Psoas muscle (tissue), 8 donors: ENCODE data around the gene ATP8A2. TPM values are rescaled to one million over a fixed set of nuclear protein-coding genes. Genes with fewer than 3 reads are reported as not detected.
A peak's percentile ranks its signal among the peaks of the same experiment; 100 is the strongest.

ENCODE experiments used
- ATAC-seq, 4 donors: fragments of 200-7000 bp; cut with Tn5 transposase; one replicate each; pipeline ENCODE4 v1.9.1; 2020; ENCODE audit warnings: moderate library complexity in 3 of 4, mild to moderate bottlenecking in 2 of 4
- DNase-seq, 2 donors: peaks; one replicate each; pipeline ENCODE4 v3.0.0-alpha.2; 2020
- H3K27ac ChIP-seq: fragments of 200-600 bp; one replicate; pipeline ENCODE4 v1.8.0; 2022
- H3K27me3 ChIP-seq, 3 donors: fragments of 200-600 bp in 1 of 3; one replicate each; pipeline versions ENCODE4 v1.6.1 to v1.8.0; 2013 to 2022; ENCODE audit warnings: low read length in 2 of 3, mild to moderate bottlenecking in 2 of 3, moderate library complexity in 1 of 3; ENCODE audit not compliant: insufficient read depth in 3 of 3
- H3K36me3 ChIP-seq, 2 donors: fragments of 200-600 bp in 1 of 2; one replicate each; pipeline versions ENCODE4 v1.6.1 to v1.8.0; 2013 to 2022; ENCODE audit warnings: low read depth in 1 of 2, mild to moderate bottlenecking in 1 of 2, moderate library complexity in 1 of 2; ENCODE audit not compliant: insufficient read depth in 1 of 2
- H3K4me1 ChIP-seq: fragments of 200-600 bp; one replicate; pipeline ENCODE4 v1.8.0; 2022
- H3K4me3 ChIP-seq: fragments of 200-600 bp; one replicate; pipeline ENCODE4 v1.8.0; 2022; ENCODE audit warnings: mild to moderate bottlenecking
- H3K9me3 ChIP-seq: fragments of 200-600 bp; one replicate; pipeline ENCODE4 v1.8.0; 2022
- WGBS, 3 donors: extraction: QIAGEN DNeasy Blood & Tissue Kit; methylation state at CpG; one replicate each; pipeline versions ENCODE4 v1.1.6 to v1.1.7; 2013; 5-methylcytosine and 5-hydroxymethylcytosine counted together
- intact Hi-C, 2 donors: fragments of 100-400 bp; cut with DNase I; formaldehyde crosslinking; loops; one replicate each; pipeline versions ENCODE4 v1.11.0 to v1.14.2; 2022
- polyA plus RNA-seq, 3 donors: library from polyadenylated mRNA; stranded (reverse); fragments of 200-250 nt; gene quantifications; one replicate each; pipeline ENCODE4 v1.2.3, GENCODE V29; 2013
- total RNA-seq, 4 donors: library from RNA; stranded (reverse); fragmentation: NEBNext Ultra II Directional in 2 of 4; extraction: Animal tissue kit (Norgen Biotek cat#: 25700) in 2 of 4; gene quantifications; one replicate each; pipeline versions ENCODE4 v1.2.1 to v1.2.4, GENCODE V29; 2021 to 2023
- TF ChIP-seq, protein P1 (sequence below): fragments of 200-600 bp; IDR thresholded peaks from one replicate; pipeline ENCODE4 v1.8.0; 2022; ENCODE audit warnings: antibody characterized with exemption
- donor health status: healthy with polysubstance abuse.
- donor health status: DM: no; HTN: no; CAD: no; lungs with moderate emphysema.
- donor health status: Bipolar disorder and iron deficiency.
- donor health status: healthy.
- donor health status: DM: yes; HTN: yes; CAD: no.
- donor health status: DM: no; HTN: no; CAD: no.
- donor health status: DM: no; HTN: no; CAD: no.
- donor health status: DM: yes; HTN: yes; CAD: no.

The ATP8A2 gene
- total and polyA plus RNA-seq, 7 donors: 0.02 to 0.22 (median 0.04) TPM; not detected in 2

DNA sequence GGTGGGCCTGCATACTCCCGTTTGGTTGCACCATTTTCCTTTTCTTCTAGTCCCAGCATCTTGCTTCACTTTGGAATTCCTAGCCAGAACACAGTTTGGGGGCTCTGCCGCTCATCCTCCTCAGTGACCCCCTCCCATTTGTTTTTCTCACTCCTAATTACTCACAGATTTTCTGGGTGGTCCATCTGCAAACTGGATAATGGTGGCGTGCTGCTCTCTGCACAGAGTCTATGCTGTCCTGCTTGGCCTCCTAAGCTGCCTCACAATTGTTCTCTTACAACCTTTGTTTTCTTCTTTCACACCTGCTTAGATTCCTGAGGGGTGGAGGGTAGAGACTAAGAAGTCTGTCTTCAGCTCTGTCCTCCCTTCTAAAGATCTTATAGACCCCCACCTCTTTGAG lies 599.3 kb downstream of the ATP8A2 start:
- Histone ChIP-seq H3K4me1 (peaks cover 9% of the 10 kb centered on the region), H3K9me3 (no peaks in the 10 kb centered on the region), H3K27ac (no peak overlapping the region), H3K27me3 (no peaks in the 10 kb centered on the region), H3K36me3 (no peaks in the 10 kb centered on the region), H3K4me3 (no peak overlapping the region)
- TF ChIP-seq, protein P1, sequence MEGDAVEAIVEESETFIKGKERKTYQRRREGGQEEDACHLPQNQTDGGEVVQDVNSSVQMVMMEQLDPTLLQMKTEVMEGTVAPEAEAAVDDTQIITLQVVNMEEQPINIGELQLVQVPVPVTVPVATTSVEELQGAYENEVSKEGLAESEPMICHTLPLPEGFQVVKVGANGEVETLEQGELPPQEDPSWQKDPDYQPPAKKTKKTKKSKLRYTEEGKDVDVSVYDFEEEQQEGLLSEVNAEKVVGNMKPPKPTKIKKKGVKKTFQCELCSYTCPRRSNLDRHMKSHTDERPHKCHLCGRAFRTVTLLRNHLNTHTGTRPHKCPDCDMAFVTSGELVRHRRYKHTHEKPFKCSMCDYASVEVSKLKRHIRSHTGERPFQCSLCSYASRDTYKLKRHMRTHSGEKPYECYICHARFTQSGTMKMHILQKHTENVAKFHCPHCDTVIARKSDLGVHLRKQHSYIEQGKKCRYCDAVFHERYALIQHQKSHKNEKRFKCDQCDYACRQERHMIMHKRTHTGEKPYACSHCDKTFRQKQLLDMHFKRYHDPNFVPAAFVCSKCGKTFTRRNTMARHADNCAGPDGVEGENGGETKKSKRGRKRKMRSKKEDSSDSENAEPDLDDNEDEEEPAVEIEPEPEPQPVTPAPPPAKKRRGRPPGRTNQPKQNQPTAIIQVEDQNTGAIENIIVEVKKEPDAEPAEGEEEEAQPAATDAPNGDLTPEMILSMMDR: no peak
- DNase-seq (no peak), ATAC-seq (no peak)
- 87 to 92% (median 90%) methylated on average over 3 of the region's 3 CpGs for WGBS, 3 donors
- intact Hi-C loops: loop anchor here in 1 of 2 donors (5.0 to 10.0 kb wide), 4 partner anchors 51 to 396 kb away; partner anchors contain the start of gene SHISA2

DNA sequence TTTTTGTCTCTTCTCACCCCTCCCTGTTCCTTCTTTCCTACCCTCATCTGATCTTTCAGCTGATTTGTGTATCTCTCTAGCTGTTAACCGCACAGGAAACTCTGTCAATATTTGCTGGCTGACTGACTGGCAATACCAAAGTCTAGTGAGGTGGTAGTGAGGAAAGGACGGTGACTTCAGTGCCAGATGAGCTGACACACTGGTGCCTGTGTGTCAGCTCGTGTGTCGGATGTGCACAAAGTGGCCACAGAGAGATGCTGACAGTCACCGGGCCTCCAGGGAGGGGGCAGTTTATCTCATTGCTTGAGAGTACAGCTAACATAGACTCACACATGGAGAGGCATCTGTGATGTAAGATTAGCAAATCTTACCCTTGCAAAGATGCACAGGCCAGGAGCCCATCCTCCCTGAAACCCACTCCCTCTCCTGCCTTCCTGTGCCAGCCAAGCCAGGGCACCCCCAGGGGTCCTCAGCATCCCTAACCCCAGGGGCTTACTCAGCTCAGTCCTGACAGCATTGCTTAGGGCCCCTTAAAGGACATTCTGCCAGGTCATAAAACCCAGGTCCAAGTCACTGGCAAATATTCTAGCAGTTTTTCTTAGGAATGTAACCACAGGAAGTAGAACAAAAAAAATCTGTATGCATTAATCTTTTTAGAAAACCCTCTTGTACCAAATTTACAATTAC lies 599.8 kb downstream of the ATP8A2 start:
- Histone ChIP-seq H3K4me3 (no peak overlapping the region), H3K4me1 (peaks cover 9% of the 10 kb centered on the region), H3K9me3 (no peaks in the 10 kb centered on the region), H3K36me3 (no peaks in the 10 kb centered on the region), H3K27me3 (no peaks in the 10 kb centered on the region), H3K27ac (no peak overlapping the region)
- no peak for DNase-seq
- intact Hi-C loops: loop anchor here in 1 of 2 donors (5.0 to 10.0 kb wide), 4 partner anchors 51 to 397 kb away; partner anchors contain the start of gene SHISA2
- TF ChIP-seq, protein P1: no peak
- WGBS, 3 donors: 77 to 92% (median 82%) methylated on average over 5 of the region's 5 CpGs
- ATAC-seq: no peak

DNA sequence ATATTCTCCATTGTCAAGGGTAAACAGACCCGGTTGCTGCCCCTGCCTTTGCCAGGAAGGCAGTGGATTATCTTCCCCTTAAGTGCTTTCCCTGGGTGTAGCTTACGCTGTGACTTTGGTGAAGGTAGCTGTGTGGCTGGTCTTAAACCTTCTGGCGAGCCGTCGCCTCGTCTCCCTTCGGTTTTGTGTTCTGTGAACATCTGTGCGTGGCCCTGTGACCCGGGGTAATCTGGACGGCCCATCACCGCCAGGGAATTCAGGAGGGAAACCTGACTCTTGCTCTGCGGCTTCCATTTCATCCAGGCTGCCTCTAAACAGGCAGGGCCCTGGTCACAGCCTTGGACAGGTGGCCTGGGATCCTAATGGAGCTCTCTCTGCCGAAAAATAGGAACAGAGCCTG lies 601.3 kb downstream of the ATP8A2 start:
- H3K27me3 ChIP-seq: no peaks in the 10 kb centered on the region
- TF ChIP-seq, protein P1: no peak
- 20 to 33% (median 23%) methylated on average over 13 of the region's 13 CpGs for WGBS, 3 donors
- peak; percentile 14 to 66 for DNase-seq
- ATAC-seq: peak; percentile 82 to 97 (median 96)
- no peaks in the 10 kb centered on the region for H3K9me3 ChIP-seq
- H3K36me3 ChIP-seq: no peaks in the 10 kb centered on the region
- no peak overlapping the region for H3K4me3 ChIP-seq
- intact Hi-C loops: loop anchor here in 1 of 2 donors (5.0 to 10.0 kb wide), 4 partner anchors 49 to 398 kb away; partner anchors contain the start of gene SHISA2
- H3K27ac ChIP-seq: peak overlapping the region; percentile 75
- peaks cover 9% of the 10 kb centered on the region for H3K4me1 ChIP-seq

DNA sequence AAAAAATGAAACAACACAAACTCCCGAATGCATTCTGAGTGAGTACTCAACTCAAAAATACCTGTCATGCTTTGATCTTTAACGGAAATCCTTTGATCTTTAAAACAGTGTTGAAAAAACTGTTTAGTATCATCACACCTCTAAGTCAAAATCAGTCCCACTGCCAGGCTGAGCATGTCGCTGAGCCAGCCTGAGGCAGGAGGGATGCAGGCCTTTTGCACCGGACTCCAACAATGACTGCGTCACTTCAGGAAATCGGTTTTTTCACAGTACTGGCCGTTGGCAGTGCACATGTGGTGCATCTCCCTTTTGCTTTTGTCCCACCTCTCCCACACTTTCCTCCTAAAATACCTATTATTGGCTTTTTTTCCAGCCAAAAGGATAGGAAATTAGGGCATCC lies 601.8 kb downstream of the ATP8A2 start:
- Histone ChIP-seq H3K4me1 (peaks cover 9% of the 10 kb centered on the region), H3K36me3 (no peaks in the 10 kb centered on the region), H3K27me3 (no peaks in the 10 kb centered on the region), H3K27ac (peak overlapping the region; percentile 75), H3K9me3 (no peaks in the 10 kb centered on the region), H3K4me3 (no peak overlapping the region)
- 28 to 39% (median 34%) methylated on average over 7 of the region's 7 CpGs for WGBS, 3 donors
- no peak for DNase-seq
- peak in 3 of 4 donors; percentile 21 to 37 (median 22) for ATAC-seq
- TF ChIP-seq, protein P1: no peak
- intact Hi-C loops: loop anchor here in 1 of 2 donors (5.0 to 10.0 kb wide), 4 partner anchors 49 to 399 kb away; partner anchors contain the start of gene SHISA2
